HG02870 (cell line): Measurements from ENCODE around the gene HAND2.

Experiments used
- ATAC-seq: cut with Tn5 transposase; IDR thresholded peaks from one replicate; pipeline ENCODE4 v1.9.1; 2021; ENCODE audit warnings: mild to moderate bottlenecking, moderate library complexity; ENCODE audit not compliant: unreplicated experiment

Gene HAND2

GRCh38 chr4:173536808-173537429 is 6.9 kb upstream of the HAND2 start:
- ATAC-seq: peak; percentile 65

- ATAC-seq: no peak
Measured at GRCh38 chr4:173535957-173536356, 5.9 kb upstream of the HAND2 start.

GRCh38 chr4:173535165-173535902 is 5.3 kb upstream of the HAND2 start:
- no peak for ATAC-seq

- ATAC-seq: no peak
Measured at GRCh38 chr4:173534434-173534833, 4.4 kb upstream of the HAND2 start.

- ATAC-seq: no peak
Measured at GRCh38 chr4:173532725-173533511, 2.9 kb upstream of the HAND2 start.

GRCh38 chr4:173531086-173531965 is 1.3 kb upstream of the HAND2 start:
- no peak for ATAC-seq

- no peak for ATAC-seq
Measured at GRCh38 chr4:173530326-173531085, 477 bp upstream of the HAND2 start.

- no peak for ATAC-seq
Measured at GRCh38 chr4:173528378-173529321, 1.4 kb downstream of the HAND2 start.

- no peak for ATAC-seq
Measured at GRCh38 chr4:173527103-173527891, 2.7 kb downstream of the HAND2 start.

GRCh38 chr4:173526724-173527102 is 3.3 kb downstream of the HAND2 start:
- ATAC-seq: no peak

- no peak for ATAC-seq
Measured at GRCh38 chr4:173526027-173526482, 4.0 kb downstream of the HAND2 start.

- ATAC-seq: no peak
Measured at GRCh38 chr4:173525118-173526011, 4.7 kb downstream of the HAND2 start.

GRCh38 chr4:173524218-173525117 is 5.6 kb downstream of the HAND2 start:
- ATAC-seq: no peak

GRCh38 chr4:173522951-173523395 is 7.1 kb downstream of the HAND2 start:
- ATAC-seq: no peak

- no peak for ATAC-seq
Measured at GRCh38 chr4:173522160-173522950, 7.7 kb downstream of the HAND2 start.
